ENCODE measurements around the gene MDH2. TPM values are rescaled to one million over a fixed set of nuclear protein-coding genes. Genes with fewer than 3 reads are reported as not detected.
"Not testable (repeated sequence)": the region's sequence is repeated elsewhere in the genome, so short reads cannot be mapped to it uniquely, and the experiment has no call there.

The MDH2 gene
- 100 to 1,000 TPM; 208 to 255 (median 243) TPM for total RNA-seq (2021; fragmentation: NEBNext Ultra II Directional; extraction: Animal tissue kit (Norgen Biotek cat#: 25700))
- long read RNA-seq, transcript MDH2-201 (9 exons, 2,209 nt), result major isoform, 303 of 345 reads
- long read RNA-seq, transcript MDH2-204 (8 exons, 2,020 nt), result minor isoform, 12 of 345 reads
- long read RNA-seq, partial matches to known transcripts, result 22 of 345 reads
- long read RNA-seq, other reads (novel, unspliced or antisense), result 7 of 345 reads

GRCh38 chr7:76047811-76048667 lies at the start of gene MDH2, which contains the start of gene STYXL1:
TSS of gene MDH2 (plus strand) at chr7:76048106. CDS start at chr7:76048161, 55 bp downstream.
TSS of gene STYXL1 (minus strand) at chr7:76048000. CDS start at chr7:76030523, 17,477 bp downstream.
- H3K4me3 Mint-ChIP-seq, result peak within 1 kb of the TSS; percentile 97
- peaks cover 2% of the 10 kb centered on the region; the same call in 1 of the 2 replicates for H3K27me3 Mint-ChIP-seq (ENCODE audit: insufficient read depth)
- H3K9me3 Mint-ChIP-seq, result no peaks in the 10 kb centered on the region

DNA sequence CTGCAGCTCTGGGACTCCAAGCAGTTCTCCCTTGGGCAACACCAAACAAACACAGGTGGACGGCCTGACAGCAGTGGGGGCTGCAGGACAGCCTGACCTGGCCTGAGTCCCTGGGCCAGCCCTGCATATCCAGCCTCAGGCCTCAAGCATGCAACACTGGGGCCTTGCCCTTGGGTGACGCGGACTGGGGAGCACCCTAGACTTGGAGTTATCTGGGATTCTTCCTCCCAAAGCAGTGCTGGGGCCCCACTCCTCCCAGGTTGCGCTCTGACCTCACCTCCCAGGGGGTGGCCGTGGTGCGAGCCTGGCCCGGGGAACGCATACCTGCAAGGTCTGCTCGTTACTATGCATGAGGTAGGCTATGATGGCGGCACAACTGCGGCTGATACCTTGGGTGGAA lies 47.3 kb upstream of the MDH2 start:
- Mint-ChIP-seq H3K27me3 (ENCODE audit: insufficient read depth) (no peaks in the 10 kb centered on the region), H3K4me1 (ENCODE audit: low read depth) (no peaks in the 10 kb centered on the region), H3K27ac (no peak overlapping the region), H3K9me3 (no peaks in the 10 kb centered on the region), H3K4me3 (no peak overlapping the region), H3K36me3 (ENCODE audit: low read depth) (peaks cover 32% of the 10 kb centered on the region)
- DNase-seq, result no peak
- TF ChIP-seq, protein P1, sequence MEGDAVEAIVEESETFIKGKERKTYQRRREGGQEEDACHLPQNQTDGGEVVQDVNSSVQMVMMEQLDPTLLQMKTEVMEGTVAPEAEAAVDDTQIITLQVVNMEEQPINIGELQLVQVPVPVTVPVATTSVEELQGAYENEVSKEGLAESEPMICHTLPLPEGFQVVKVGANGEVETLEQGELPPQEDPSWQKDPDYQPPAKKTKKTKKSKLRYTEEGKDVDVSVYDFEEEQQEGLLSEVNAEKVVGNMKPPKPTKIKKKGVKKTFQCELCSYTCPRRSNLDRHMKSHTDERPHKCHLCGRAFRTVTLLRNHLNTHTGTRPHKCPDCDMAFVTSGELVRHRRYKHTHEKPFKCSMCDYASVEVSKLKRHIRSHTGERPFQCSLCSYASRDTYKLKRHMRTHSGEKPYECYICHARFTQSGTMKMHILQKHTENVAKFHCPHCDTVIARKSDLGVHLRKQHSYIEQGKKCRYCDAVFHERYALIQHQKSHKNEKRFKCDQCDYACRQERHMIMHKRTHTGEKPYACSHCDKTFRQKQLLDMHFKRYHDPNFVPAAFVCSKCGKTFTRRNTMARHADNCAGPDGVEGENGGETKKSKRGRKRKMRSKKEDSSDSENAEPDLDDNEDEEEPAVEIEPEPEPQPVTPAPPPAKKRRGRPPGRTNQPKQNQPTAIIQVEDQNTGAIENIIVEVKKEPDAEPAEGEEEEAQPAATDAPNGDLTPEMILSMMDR (IDR thresholded peaks at IDR 0.05), result no peak

More at GRCh38 chr7:76047811-76048667, at the start of gene MDH2, which contains the start of gene STYXL1:
- Mint-ChIP-seq H3K4me1 (ENCODE audit: low read depth) (peaks cover 53% of the 10 kb centered on the region), H3K27ac (peak within 1 kb of the TSS; percentile 95), H3K36me3 (ENCODE audit: low read depth) (peaks cover 36% of the 10 kb centered on the region)
- TF ChIP-seq, protein P1 (IDR thresholded peaks at IDR 0.05), result no peak
- DNase-seq, result peak; percentile 95

GRCh38 chr7:76002139-76002538 lies 45.8 kb upstream of the MDH2 start:
- Mint-ChIP-seq H3K27me3 (ENCODE audit: insufficient read depth) (no peaks in the 10 kb centered on the region), H3K9me3 (no peaks in the 10 kb centered on the region), H3K36me3 (ENCODE audit: low read depth) (peaks cover 17% of the 10 kb centered on the region), H3K4me1 (ENCODE audit: low read depth) (no peaks in the 10 kb centered on the region), H3K4me3 (no peak overlapping the region), H3K27ac (no peak overlapping the region)
- no peak for DNase-seq
- TF ChIP-seq, protein P1 (IDR thresholded peaks at IDR 0.05), result no peak

- no peak for DNase-seq
- Mint-ChIP-seq H3K27me3 (ENCODE audit: insufficient read depth) (no peaks in the 10 kb centered on the region), H3K9me3 (no peaks in the 10 kb centered on the region), H3K36me3 (ENCODE audit: low read depth) (peaks cover 17% of the 10 kb centered on the region), H3K4me3 (no peak overlapping the region), H3K4me1 (ENCODE audit: low read depth) (no peaks in the 10 kb centered on the region), H3K27ac (no peak overlapping the region)
- TF ChIP-seq, protein P1 (IDR thresholded peaks at IDR 0.05), result no peak
These were observed 45.1 kb upstream of the MDH2 start for GRCh38 chr7:76002822-76003221.

DNA sequence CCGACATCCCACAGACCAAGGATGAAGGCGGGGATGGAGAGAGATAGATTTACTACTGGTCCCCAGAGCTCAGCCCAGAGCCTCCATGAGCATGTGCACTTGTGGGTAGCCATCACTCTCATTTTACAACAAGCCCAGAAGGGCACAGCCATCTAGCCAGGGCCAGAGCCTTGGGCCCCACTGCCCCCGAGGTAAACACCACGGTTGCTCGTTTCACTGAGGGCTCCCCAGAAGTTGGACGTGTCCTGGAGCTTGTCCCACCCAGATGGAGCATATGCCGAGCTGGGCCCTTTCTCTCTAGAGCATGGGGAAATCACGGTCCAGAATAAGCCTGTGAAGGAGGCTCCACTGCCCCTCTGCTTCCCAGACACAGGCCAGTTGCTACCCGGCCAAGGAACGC lies 44.6 kb upstream of the MDH2 start:
- no peaks in the 10 kb centered on the region for H3K27me3 Mint-ChIP-seq (ENCODE audit: insufficient read depth)
- no peak overlapping the region for H3K4me3 Mint-ChIP-seq
- peaks cover 16% of the 10 kb centered on the region for H3K36me3 Mint-ChIP-seq (ENCODE audit: low read depth)
- H3K27ac Mint-ChIP-seq, result no peak overlapping the region
- no peaks in the 10 kb centered on the region for H3K9me3 Mint-ChIP-seq
- TF ChIP-seq, protein P1 (IDR thresholded peaks at IDR 0.05), result no peak
- no peak for DNase-seq
- H3K4me1 Mint-ChIP-seq (ENCODE audit: low read depth), result peaks cover 3% of the 10 kb centered on the region; the same call in 1 of the 2 replicates

GRCh38 chr7:76005004-76005403 lies 42.9 kb upstream of the MDH2 start:
- not testable (repeated sequence) for DNase-seq; H3K4me3 Mint-ChIP-seq; H3K27me3 Mint-ChIP-seq (ENCODE audit: insufficient read depth); H3K36me3 Mint-ChIP-seq (ENCODE audit: low read depth); H3K9me3 Mint-ChIP-seq; H3K27ac Mint-ChIP-seq
- peaks cover 19% of the 10 kb centered on the region for H3K4me1 Mint-ChIP-seq (ENCODE audit: low read depth)

All from HFFc6 (cell line).